Common myeloid progenitor, CD34-positive (primary cell): ENCODE results near the gene CEP70.

ENCODE experiments used
- CTCF ChIA-PET: fragments of 350-600 bp; sonication (Branson Sonifier 250); formaldehyde crosslinking; loops from one replicate; lab custom pipeline; 2021; ENCODE audit warnings: antibody characterized with exemption; lab: Charles Lee
- POLR2A ChIA-PET: fragments of 350-600 bp; sonication (Branson Sonifier 250); formaldehyde crosslinking; loops from one replicate; lab custom pipeline; 2021; ENCODE audit warnings: antibody characterized with exemption; lab: Charles Lee
- DNase-seq, 3 donors: peaks; one replicate each; pipeline versions ENCODE4 v3.0.0 to v3.0.0-alpha.2; 2013
- H3K27ac ChIP-seq, 2 experiments: 1 replicate in 1 of 2; 2 replicates in 1 of 2; pipeline ENCODE4 v1.7.0; 2013; ENCODE audit warnings: inconsistent platforms in 2 of 2, low read length in 2 of 2, mild to moderate bottlenecking in 2 of 2, low read depth in 1 of 2, moderate library complexity in 1 of 2; ENCODE audit not compliant: severe bottlenecking in 2 of 2, insufficient read depth in 1 of 2, poor library complexity in 1 of 2
- H3K27me3 ChIP-seq, 5 experiments: replicated peaks in 2 of 5; 1 replicate in 3 of 5; 2 replicates in 2 of 5; pipeline versions ENCODE4 v1.6.1 to v1.7.0; 2013; ENCODE audit warnings: low read length in 4 of 5, mild to moderate bottlenecking in 2 of 5, moderate library complexity in 2 of 5, inconsistent platforms in 1 of 5; ENCODE audit not compliant: insufficient read depth in 5 of 5, control insufficient read depth in 4 of 5
- H3K36me3 ChIP-seq, 4 experiments: 1 replicate in 2 of 4; 2 replicates in 2 of 4; pipeline versions ENCODE4 v1.6.1 to v1.7.0; 2013; ENCODE audit warnings: low read length in 3 of 4, control low read depth in 1 of 4, mild to moderate bottlenecking in 1 of 4; ENCODE audit not compliant: control insufficient read depth in 4 of 4, insufficient read depth in 4 of 4
- H3K4me1 ChIP-seq, 4 experiments: 1 replicate in 3 of 4; 2 replicates in 1 of 4; pipeline versions ENCODE4 v1.6.1 to v1.7.1; 2013; ENCODE audit warnings: low read length in 3 of 4, mild to moderate bottlenecking in 3 of 4, control low read depth in 1 of 4, inconsistent platforms in 1 of 4, moderate library complexity in 1 of 4; ENCODE audit not compliant: control insufficient read depth in 4 of 4, insufficient read depth in 4 of 4; ENCODE audit errors: control extremely low read depth in 1 of 4
- H3K4me3 ChIP-seq, 7 experiments: 1 replicate in 4 of 7; 2 replicates in 3 of 7; pipeline versions ENCODE4 v1.5.1 to v1.7.0; 2013; ENCODE audit warnings: mild to moderate bottlenecking in 7 of 7, low read length in 6 of 7, moderate library complexity in 6 of 7, inconsistent platforms in 2 of 7, low read depth in 2 of 7, control low read depth in 1 of 7; ENCODE audit not compliant: insufficient read depth in 4 of 7, control insufficient read depth in 1 of 7; ENCODE audit errors: extremely low read depth in 1 of 7
- H3K9me3 ChIP-seq, 5 experiments: 1 replicate in 4 of 5; 2 replicates in 1 of 5; pipeline versions ENCODE4 v1.6.1 to v1.7.1; 2013; ENCODE audit warnings: low read length in 4 of 5, mild to moderate bottlenecking in 2 of 5, inconsistent platforms in 1 of 5, low read depth in 1 of 5, moderate library complexity in 1 of 5; ENCODE audit not compliant: control insufficient read depth in 4 of 5, insufficient read depth in 2 of 5; ENCODE audit errors: control extremely low read depth in 1 of 5
- WGBS: methylation state at CpG from one replicate; pipeline ENCODE4 v1.1.5; 2013; ENCODE audit not compliant: insufficient coverage; 5-methylcytosine and 5-hydroxymethylcytosine counted together

CEP70 gene

DNA sequence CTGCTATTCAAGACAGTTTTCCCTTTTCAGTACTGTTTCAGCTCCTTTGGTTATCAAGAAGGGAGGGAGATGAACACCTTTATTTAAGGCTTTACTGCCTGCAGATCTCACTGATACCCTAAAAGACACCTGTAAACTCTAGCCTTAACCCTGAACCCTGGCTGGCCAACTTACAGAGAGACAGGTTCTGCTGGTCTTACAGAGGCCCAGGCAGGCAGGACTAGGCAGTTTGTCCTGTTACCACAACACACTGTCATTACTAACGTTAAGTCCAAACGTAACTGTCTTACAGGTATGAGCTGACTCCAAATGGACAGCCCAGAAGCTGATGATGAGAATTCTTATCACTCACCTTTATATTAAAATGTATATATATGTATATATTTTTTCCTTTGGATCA lies 117.5 kb downstream of the CEP70 start:
- CTCF ChIA-PET = interaction anchor here (1.9 kb wide), 1 partner anchor 58 kb away, joined by 7 read pairs; no protein-coding TSS in a partner anchor
- Histone ChIP-seq H3K4me1 (peaks cover 0 to 4% (median 0%) of the 10 kb centered on the region in 4 experiments), H3K27ac (no peak overlapping the region), H3K4me3 (no peak overlapping the region), H3K27me3 (no peaks in the 10 kb centered on the region), H3K36me3 (no peaks in the 10 kb centered on the region), H3K9me3 (no peaks in the 10 kb centered on the region)
- no CpG with 5 or more reads among the region's 2 CpGs for WGBS
- POLR2A ChIA-PET = no interaction called here
- DNase-seq = no peak

- ChIA-PET POLR2A (no interaction called here), CTCF (interaction anchor here (0.8 kb wide), 1 partner anchor 449 kb away, joined by 3 read pairs; no protein-coding TSS in a partner anchor)
- Histone ChIP-seq H3K27ac (no peak overlapping the region), H3K4me1 (peaks cover 0 to 4% (median 0%) of the 10 kb centered on the region in 4 experiments), H3K36me3 (no peaks in the 10 kb centered on the region), H3K4me3 (no peak overlapping the region), H3K27me3 (no peaks in the 10 kb centered on the region), H3K9me3 (no peaks in the 10 kb centered on the region)
- WGBS = 94% methylated on average over 5 of the region's 6 CpGs
- no peak for DNase-seq
Observed at GRCh38 chr3:138474163-138474562, 119.9 kb downstream of the CEP70 start.

DNA sequence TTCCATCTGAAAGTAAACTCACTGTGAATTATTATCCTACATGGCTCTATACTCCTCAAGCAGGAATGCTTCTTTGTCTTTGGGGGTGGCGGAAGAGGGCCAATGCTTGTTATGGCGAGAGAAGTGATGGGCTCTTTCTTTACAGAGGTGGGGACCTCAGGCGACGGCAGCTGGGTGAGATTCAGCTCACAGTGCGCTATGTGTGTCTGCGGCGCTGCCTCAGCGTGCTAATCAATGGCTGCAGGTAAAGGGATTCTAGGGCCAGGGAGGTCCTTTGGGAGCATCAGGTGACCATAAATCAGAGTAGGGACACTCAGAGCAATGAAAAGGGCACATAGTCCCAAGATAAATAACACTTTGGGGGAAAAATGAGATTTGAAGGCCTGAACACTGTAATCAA lies 120.7 kb downstream of the CEP70 start:
- H3K4me1 ChIP-seq = no peaks in the 10 kb centered on the region
- no peak for DNase-seq
- H3K27ac ChIP-seq = no peak overlapping the region
- ChIA-PET POLR2A (no interaction called here), CTCF (no interaction called here)
- no peak overlapping the region for H3K4me3 ChIP-seq
- 100% methylated on average over 8 of the region's 8 CpGs for WGBS
- H3K36me3 ChIP-seq = no peaks in the 10 kb centered on the region
- H3K9me3 ChIP-seq = no peaks in the 10 kb centered on the region
- no peaks in the 10 kb centered on the region for H3K27me3 ChIP-seq

DNA sequence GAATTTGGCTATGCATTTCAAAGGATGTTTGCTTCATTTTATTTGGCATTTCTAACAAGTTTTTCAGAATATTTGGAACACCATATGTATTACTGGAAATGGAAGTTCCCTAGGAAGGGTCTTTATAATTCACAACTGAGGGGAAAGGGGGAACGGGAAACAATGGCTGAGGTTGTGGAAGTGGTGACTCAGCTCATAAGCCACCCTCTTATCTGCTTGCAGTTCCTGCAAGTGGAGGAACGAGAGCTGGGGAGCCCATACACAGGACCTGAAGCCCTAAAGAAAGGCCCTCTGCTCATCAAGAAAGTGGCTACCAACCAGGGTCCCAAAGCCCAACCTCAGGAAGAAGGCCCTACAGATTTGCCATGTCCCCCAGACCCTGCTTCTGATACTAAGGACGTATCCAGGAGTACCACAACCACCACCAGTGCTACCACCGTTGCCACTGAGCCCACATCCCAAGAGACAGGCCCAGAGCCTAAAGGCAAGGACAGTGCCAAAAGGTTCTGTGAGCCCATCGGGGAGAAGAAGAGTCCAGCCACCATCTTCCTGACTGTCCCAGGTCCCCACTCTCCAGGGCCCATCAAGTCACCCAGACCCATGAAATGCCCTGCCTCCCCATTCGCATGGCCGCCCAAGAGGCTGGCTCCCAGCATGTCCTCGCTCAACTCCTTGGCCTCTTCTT lies 121.8 kb downstream of the CEP70 start:
- CTCF ChIA-PET = interaction anchor here (1.1 to 2.5 kb wide), 3 partner anchors 8 to 451 kb away, joined by 4 to 6 read pairs (median 6); no protein-coding TSS in a partner anchor
- POLR2A ChIA-PET = no interaction called here
- WGBS = 94% methylated on average over 6 of the region's 8 CpGs
- Histone ChIP-seq H3K4me1 (no peaks in the 10 kb centered on the region), H3K9me3 (no peaks in the 10 kb centered on the region), H3K27me3 (no peaks in the 10 kb centered on the region), H3K4me3 (no peak overlapping the region), H3K36me3 (no peaks in the 10 kb centered on the region), H3K27ac (no peak overlapping the region)
- no peak for DNase-seq

- H3K4me1 ChIP-seq = no peaks in the 10 kb centered on the region
- ChIA-PET CTCF (interaction anchor here (1.1 to 2.5 kb wide), 3 partner anchors 9 to 452 kb away, joined by 4 to 6 read pairs (median 6); no protein-coding TSS in a partner anchor), POLR2A (no interaction called here)
- no CpG with 5 or more reads among the region's 1 CpG for WGBS
- no peak for DNase-seq
- H3K9me3 ChIP-seq = no peaks in the 10 kb centered on the region
- no peak overlapping the region for H3K4me3 ChIP-seq
- H3K27ac ChIP-seq = no peak overlapping the region
- H3K27me3 ChIP-seq = peaks cover 0 to 2% (median 0%) of the 10 kb centered on the region in 5 experiments
- no peaks in the 10 kb centered on the region for H3K36me3 ChIP-seq
Observed at GRCh38 chr3:138471481-138471880, 122.6 kb downstream of the CEP70 start.

GRCh38 chr3:138470687-138471086 lies 123.4 kb downstream of the CEP70 start:
- peaks cover 0 to 2% (median 0%) of the 10 kb centered on the region in 5 experiments for H3K27me3 ChIP-seq
- H3K27ac ChIP-seq = no peak overlapping the region
- ChIA-PET CTCF (interaction anchor here (0.9 to 2.5 kb wide), 3 partner anchors 9 to 453 kb away, joined by 3 to 6 read pairs (median 6); no protein-coding TSS in a partner anchor), POLR2A (no interaction called here)
- no peaks in the 10 kb centered on the region for H3K4me1 ChIP-seq
- H3K4me3 ChIP-seq = no peak overlapping the region
- H3K9me3 ChIP-seq = no peaks in the 10 kb centered on the region
- 100% methylated on average over 3 of the region's 3 CpGs for WGBS
- no peaks in the 10 kb centered on the region for H3K36me3 ChIP-seq
- no peak for DNase-seq

GRCh38 chr3:138469874-138470273 lies 124.2 kb downstream of the CEP70 start:
- POLR2A ChIA-PET = no interaction called here
- Histone ChIP-seq H3K27ac (no peak overlapping the region), H3K4me1 (no peaks in the 10 kb centered on the region), H3K4me3 (no peak overlapping the region), H3K9me3 (no peaks in the 10 kb centered on the region), H3K36me3 (no peaks in the 10 kb centered on the region), H3K27me3 (peaks cover 0 to 2% (median 0%) of the 10 kb centered on the region in 5 experiments)
- no peak for DNase-seq
- WGBS = 95% methylated on average over 5 of the region's 6 CpGs
- CTCF ChIA-PET = interaction anchor here (0.9 to 2.5 kb wide), 2 partner anchors 9 to 11 kb away, joined by 3 to 6 read pairs; no protein-coding TSS in a partner anchor
